Measurements from ENCODE around the gene PCDHA5. TPM values are rescaled to one million over a fixed set of nuclear protein-coding genes. Genes with fewer than 3 reads are reported as not detected.
"Not testable (repeated sequence)": the region's sequence is repeated elsewhere in the genome, so short reads cannot be mapped to it uniquely, and the experiment has no call there.

The PCDHA5 gene
- total RNA-seq, result not detected

- peaks cover 24% of the 10 kb centered on the region for H3K27me3 Mint-ChIP-seq
- H3K36me3 Mint-ChIP-seq, result peaks cover 5% of the 10 kb centered on the region
- H3K4me3 Mint-ChIP-seq, result no peak within 1 kb of the TSS
- H3K4me1 Mint-ChIP-seq, result no peaks in the 10 kb centered on the region
- no peak within 1 kb of the TSS for H3K27ac Mint-ChIP-seq
- peaks cover 9% of the 10 kb centered on the region for H3K9me3 Mint-ChIP-seq
- no peak for DNase-seq
Measured at GRCh38 chr5:140821375-140822280, at the start of gene PCDHA5. Gene PCDHA5 (plus strand): TSS chr5:140821613.

DNA sequence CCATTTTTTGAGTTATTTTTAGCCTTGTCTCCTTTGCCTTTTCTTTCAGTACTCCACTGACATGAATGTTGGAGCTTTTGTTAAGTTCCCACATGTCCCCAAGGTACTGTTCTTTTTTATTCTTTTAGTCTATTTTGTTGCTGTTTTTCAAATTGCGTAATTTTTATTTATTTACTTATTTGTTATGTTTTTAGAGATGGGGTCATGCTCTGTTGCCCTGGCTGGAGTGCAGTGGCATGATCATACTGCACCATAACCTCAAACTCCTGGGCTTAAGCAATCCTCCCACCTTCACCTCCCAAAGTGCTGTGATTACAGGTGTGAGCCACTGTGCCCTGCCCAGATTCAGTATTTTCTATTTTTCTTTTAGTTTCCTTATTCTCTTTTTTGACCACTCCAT, 40.9 kb upstream of the PCDHA5 start:
- peaks cover 3% of the 10 kb centered on the region for H3K27me3 Mint-ChIP-seq
- peaks cover 60% of the 10 kb centered on the region for H3K9me3 Mint-ChIP-seq
- peaks cover 10% of the 10 kb centered on the region for H3K36me3 Mint-ChIP-seq
- DNase-seq, result no peak
- no peak overlapping the region for H3K27ac Mint-ChIP-seq
- no peak overlapping the region for H3K4me3 Mint-ChIP-seq
- H3K4me1 Mint-ChIP-seq, result no peaks in the 10 kb centered on the region

DNA sequence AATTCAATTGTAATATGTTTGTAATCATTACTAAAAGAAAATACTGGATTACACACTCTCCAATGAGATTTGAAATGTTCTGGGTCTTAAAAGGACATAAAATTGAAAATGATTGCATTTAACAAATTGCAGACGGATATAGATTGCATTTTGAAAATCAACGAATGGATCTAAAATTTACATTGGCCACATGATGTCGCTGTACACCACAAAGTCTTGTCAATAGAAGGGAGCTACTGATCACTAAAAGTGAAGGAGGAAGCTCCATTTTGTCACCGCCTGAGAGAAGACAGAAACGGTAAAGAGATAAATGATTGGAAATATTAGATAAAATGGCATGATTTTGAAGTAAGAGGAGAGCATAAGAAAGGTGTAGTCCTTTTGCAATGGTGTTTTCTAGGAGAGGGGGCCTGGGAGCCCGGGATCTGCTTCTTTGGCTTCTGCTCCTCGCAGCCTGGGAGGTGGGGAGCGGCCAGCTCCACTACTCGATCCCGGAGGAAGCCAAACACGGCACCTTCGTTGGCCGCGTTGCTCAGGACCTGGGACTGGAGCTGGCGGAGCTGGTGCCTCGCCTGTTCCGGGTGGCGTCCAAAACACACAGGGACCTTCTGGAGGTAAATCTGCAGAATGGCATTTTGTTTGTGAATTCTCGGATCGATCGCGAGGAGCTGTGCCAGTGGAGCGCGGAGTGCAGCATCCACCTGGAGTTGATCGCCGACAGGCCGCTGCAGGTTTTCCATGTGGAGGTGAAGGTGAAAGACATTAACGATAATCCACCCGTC, 35.3 kb upstream of the PCDHA5 start, which contains the start of gene PCDHA1:
PCDHA1 (plus strand) TSS at position 236 of the 782 bp plus-strand sequence.
- Mint-ChIP-seq H3K9me3 (peaks cover 45% of the 10 kb centered on the region), H3K27me3 (peaks cover 44% of the 10 kb centered on the region), H3K36me3 (peaks cover 19% of the 10 kb centered on the region), H3K27ac (no peak within 1 kb of the TSS), H3K4me1 (no peaks in the 10 kb centered on the region), H3K4me3 (no peak within 1 kb of the TSS)
- DNase-seq, result no peak

DNA sequence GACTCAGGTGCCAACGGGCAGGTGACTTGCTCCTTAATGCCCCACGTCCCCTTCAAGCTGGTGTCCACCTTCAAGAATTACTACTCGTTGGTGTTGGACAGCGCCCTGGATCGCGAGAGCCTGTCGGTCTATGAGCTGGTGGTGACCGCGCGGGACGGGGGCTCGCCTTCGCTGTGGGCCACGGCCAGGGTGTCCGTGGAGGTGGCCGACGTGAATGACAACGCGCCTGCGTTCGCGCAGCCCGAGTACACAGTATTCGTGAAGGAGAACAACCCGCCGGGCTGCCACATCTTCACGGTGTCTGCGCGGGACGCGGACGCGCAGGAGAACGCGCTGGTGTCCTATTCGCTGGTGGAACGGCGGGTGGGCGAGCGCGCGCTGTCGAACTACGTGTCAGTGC, 34.0 kb upstream of the PCDHA5 start:
- Mint-ChIP-seq H3K36me3 (peaks cover 19% of the 10 kb centered on the region), H3K9me3 (peaks cover 47% of the 10 kb centered on the region), H3K27me3 (peaks cover 50% of the 10 kb centered on the region)
- not testable (repeated sequence) for DNase-seq, H3K27ac Mint-ChIP-seq, H3K4me1 Mint-ChIP-seq, H3K4me3 Mint-ChIP-seq

- peaks cover 45% of the 10 kb centered on the region for H3K9me3 Mint-ChIP-seq
- not testable (repeated sequence) for H3K27ac Mint-ChIP-seq, H3K4me1 Mint-ChIP-seq, H3K4me3 Mint-ChIP-seq, DNase-seq
- peaks cover 21% of the 10 kb centered on the region for H3K36me3 Mint-ChIP-seq
- peaks cover 53% of the 10 kb centered on the region for H3K27me3 Mint-ChIP-seq
Measured at GRCh38 chr5:140787849-140788504, 33.4 kb upstream of the PCDHA5 start.

GRCh38 chr5:140791089-140791488, 30.3 kb upstream of the PCDHA5 start:
- H3K4me3 Mint-ChIP-seq, result no peak overlapping the region
- no peak overlapping the region for H3K27ac Mint-ChIP-seq
- no peaks in the 10 kb centered on the region for H3K4me1 Mint-ChIP-seq
- peaks cover 72% of the 10 kb centered on the region for H3K27me3 Mint-ChIP-seq
- peaks cover 25% of the 10 kb centered on the region for H3K36me3 Mint-ChIP-seq
- H3K9me3 Mint-ChIP-seq, result peaks cover 40% of the 10 kb centered on the region
- no peak for DNase-seq

DNA sequence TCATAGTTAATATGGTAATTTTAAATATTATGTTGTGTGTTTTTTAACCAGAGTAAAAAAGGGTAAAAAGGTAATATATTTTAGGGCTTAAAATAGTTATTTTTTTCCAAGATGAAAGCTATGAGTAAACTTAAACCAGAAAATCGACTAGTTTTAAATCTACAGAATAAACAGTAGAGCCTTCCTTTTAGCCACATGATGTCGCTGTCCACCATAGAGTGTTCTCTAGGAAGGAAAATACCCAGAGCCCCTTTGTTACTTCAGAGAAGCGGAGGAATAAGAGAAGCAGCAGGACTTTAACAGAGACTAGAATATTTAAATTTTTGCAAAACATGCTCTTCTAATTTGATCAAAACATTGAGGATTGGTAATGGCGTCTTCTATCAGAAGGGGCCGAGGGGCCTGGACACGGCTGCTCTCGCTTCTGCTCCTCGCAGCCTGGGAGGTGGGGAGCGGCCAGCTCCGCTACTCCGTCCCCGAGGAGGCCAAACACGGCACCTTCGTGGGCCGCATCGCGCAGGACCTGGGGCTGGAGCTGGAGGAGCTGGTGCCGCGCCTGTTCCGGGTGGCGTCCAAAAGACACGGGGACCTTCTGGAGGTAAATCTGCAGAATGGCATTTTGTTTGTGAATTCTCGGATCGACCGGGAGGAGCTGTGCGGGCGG, 26.7 kb upstream of the PCDHA5 start, which contains the start of gene PCDHA2:
PCDHA2 (plus strand) TSS at position 258 of the 664 bp plus-strand sequence.
- H3K4me3 Mint-ChIP-seq, result no peak within 1 kb of the TSS
- H3K36me3 Mint-ChIP-seq, result peaks cover 15% of the 10 kb centered on the region
- H3K27me3 Mint-ChIP-seq, result peaks cover 44% of the 10 kb centered on the region
- peaks cover 30% of the 10 kb centered on the region for H3K9me3 Mint-ChIP-seq
- H3K27ac Mint-ChIP-seq, result no peak within 1 kb of the TSS
- DNase-seq, result no peak
- no peaks in the 10 kb centered on the region for H3K4me1 Mint-ChIP-seq

- DNase-seq, result no peak
- Mint-ChIP-seq H3K4me1 (no peaks in the 10 kb centered on the region), H3K9me3 (peaks cover 31% of the 10 kb centered on the region), H3K4me3 (no peak overlapping the region), H3K27ac (no peak overlapping the region), H3K36me3 (peaks cover 18% of the 10 kb centered on the region), H3K27me3 (peaks cover 48% of the 10 kb centered on the region)
Measured at GRCh38 chr5:140795259-140795641, 26.2 kb upstream of the PCDHA5 start.

- H3K4me3 Mint-ChIP-seq, H3K4me1 Mint-ChIP-seq, DNase-seq, H3K27ac Mint-ChIP-seq: not testable (repeated sequence)
- Mint-ChIP-seq H3K9me3 (peaks cover 29% of the 10 kb centered on the region), H3K36me3 (peaks cover 21% of the 10 kb centered on the region), H3K27me3 (peaks cover 50% of the 10 kb centered on the region)
Measured at GRCh38 chr5:140796072-140796717, 25.2 kb upstream of the PCDHA5 start.

DNA sequence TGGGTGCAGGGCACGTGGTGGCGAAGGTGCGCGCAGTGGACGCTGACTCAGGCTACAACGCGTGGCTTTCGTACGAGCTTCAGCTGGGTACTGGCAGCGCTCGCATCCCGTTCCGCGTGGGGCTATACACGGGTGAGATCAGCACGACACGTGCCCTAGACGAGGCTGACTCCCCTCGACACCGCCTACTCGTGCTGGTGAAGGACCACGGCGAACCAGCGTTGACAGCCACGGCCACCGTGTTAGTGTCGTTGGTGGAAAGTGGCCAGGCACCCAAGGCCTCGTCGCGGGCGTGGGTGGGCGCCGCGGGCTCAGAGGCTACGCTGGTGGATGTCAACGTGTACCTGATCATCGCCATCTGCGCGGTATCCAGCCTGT, 24.7 kb upstream of the PCDHA5 start:
- Mint-ChIP-seq H3K36me3 (peaks cover 24% of the 10 kb centered on the region), H3K4me1 (no peaks in the 10 kb centered on the region), H3K27me3 (peaks cover 50% of the 10 kb centered on the region), H3K9me3 (peaks cover 28% of the 10 kb centered on the region), H3K27ac (no peak overlapping the region), H3K4me3 (no peak overlapping the region)
- no peak for DNase-seq

- Mint-ChIP-seq H3K27me3 (peaks cover 37% of the 10 kb centered on the region), H3K27ac (no peak within 1 kb of the TSS), H3K9me3 (peaks cover 28% of the 10 kb centered on the region), H3K4me1 (no peaks in the 10 kb centered on the region), H3K36me3 (peaks cover 20% of the 10 kb centered on the region), H3K4me3 (no peak within 1 kb of the TSS)
- DNase-seq, result no peak
Measured at GRCh38 chr5:140800816-140801493, 20.5 kb upstream of the PCDHA5 start, which contains the start of gene PCDHA3. Gene PCDHA3 (plus strand): TSS chr5:140801057.

DNA sequence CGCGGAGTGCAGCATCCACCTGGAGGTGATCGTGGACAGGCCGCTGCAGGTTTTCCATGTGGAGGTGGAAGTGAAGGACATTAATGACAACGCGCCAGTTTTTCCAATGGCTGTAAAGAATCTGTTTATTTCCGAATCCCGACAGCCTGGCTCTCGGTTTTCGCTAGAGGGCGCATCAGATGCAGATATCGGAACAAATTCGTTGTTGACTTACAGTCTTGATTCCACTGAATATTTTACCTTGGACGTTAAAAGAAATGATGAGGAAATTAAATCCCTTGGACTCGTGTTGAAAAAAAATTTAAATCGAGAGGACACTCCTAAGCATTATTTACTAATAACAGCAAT, 19.9 kb upstream of the PCDHA5 start:
- Mint-ChIP-seq H3K9me3 (peaks cover 28% of the 10 kb centered on the region), H3K4me1 (no peaks in the 10 kb centered on the region), H3K4me3 (no peak overlapping the region), H3K36me3 (peaks cover 20% of the 10 kb centered on the region), H3K27me3 (peaks cover 42% of the 10 kb centered on the region), H3K27ac (no peak overlapping the region)
- no peak for DNase-seq

GRCh38 chr5:140802381-140802780, 19.0 kb upstream of the PCDHA5 start:
- H3K27ac Mint-ChIP-seq, H3K4me3 Mint-ChIP-seq, H3K4me1 Mint-ChIP-seq, DNase-seq: not testable (repeated sequence)
- Mint-ChIP-seq H3K36me3 (peaks cover 23% of the 10 kb centered on the region), H3K27me3 (peaks cover 50% of the 10 kb centered on the region), H3K9me3 (peaks cover 32% of the 10 kb centered on the region)

All from activated naive CD8-positive, alpha-beta T cell treated with anti-CD3 and anti-CD28 coated beads for 36 hours (primary cell).